GM19193 (cell line): Measurements from ENCODE around the gene SLC10A4.

Experiments
- POLR2A ChIP-seq: IDR thresholded peaks from 4 replicates; pipeline ENCODE4 v1.6.1; 2011; ENCODE audit not compliant: insufficient read depth, insufficient read length; ENCODE audit errors: extremely low read depth

Gene SLC10A4

GRCh38 chr4:48478273-48478672 lies 4.9 kb upstream of the SLC10A4 start:
- no peak for TF ChIP-seq POLR2A

- no peak for TF ChIP-seq POLR2A
Observed at GRCh38 chr4:48481581-48481980, 1.6 kb upstream of the SLC10A4 start.

GRCh38 chr4:48483777-48484493 lies 792 bp downstream of the SLC10A4 start:
- TF ChIP-seq POLR2A, result no peak

DNA sequence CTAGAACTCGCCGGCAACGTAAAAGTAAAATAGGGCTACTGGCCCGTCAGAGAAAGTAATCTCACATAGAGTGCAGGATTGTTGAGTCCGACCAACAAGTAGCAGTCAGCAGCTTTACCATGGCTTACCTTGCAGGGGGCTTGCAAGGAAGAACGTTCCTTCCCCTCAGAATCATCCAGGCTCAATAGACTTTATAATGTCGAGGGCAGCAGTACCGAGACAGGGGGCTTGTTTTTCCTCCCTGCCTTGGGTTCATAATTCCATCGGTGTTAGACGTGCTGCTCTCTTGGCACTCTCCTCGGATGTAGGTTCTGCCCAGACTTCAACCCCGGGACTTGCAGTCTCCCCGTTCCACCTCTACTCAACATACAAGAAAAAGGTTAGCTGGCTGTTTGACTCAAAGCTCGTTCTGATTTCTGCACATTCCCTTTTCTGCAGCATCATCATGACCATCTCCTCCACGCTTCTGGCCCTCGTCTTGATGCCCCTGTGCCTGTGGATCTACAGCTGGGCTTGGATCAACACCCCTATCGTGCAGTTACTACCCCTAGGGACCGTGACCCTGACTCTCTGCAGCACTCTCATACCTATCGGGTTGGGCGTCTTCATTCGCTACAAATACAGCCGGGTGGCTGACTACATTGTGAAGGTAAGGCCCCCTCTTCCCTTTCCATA lies 1.5 kb downstream of the SLC10A4 start:
- TF ChIP-seq POLR2A, result no peak

DNA sequence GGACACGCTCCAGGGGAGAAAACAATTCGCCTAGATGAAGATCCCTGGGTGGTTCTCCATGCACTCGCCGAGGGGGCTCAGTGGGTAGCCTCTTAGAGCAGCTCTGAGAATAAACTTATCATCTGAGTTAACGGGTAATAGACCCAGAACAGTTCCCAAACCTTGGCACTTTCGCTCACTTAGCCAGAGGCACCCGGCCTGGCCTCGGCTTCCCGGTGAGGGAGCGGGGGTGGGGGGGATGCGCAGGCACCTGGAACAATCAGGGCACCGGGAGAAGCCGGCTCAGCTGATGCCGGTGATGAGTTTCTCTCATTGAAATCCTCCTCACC lies 6.5 kb downstream of the SLC10A4 start:
- TF ChIP-seq POLR2A, result no peak

DNA sequence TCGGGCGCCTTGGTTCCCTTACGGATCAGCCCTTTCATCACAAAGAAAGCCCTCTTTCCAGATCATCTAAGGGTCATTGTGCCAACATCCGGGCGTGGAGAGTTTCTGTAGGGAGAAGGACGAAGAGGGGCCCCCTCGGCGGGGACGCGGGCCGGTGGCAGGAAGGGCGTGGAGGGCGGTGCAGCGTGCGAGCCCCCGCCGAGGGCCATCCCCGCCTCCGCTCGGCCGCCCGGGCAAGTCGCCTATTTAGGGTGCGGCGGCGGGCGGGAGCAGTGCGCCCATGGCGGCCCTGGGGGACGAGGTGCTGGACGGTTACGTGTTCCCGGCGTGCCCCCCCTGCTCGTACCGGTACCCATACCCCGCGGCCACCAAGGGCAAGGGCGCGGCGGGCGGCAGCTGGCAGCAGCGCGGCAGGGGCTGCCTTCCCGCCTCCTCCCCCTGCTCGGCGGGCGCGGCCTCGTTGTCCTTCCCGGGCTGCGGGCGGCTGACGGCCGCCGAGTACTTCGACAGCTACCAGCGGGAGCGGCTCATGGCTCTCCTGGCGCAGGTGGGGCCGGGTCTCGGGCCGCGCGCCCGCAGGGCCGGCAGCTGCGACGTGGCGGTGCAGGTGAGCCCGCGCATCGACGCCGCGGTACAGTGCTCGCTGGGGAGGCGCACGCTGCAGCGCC lies 7.0 kb downstream of the SLC10A4 start, which contains the start of gene ZAR1:
TSS of gene ZAR1 (plus strand) at position 241 of the 668 bp plus-strand sequence. CDS start at position 281, 40 bp downstream.
- TF ChIP-seq POLR2A, result no peak

GRCh38 chr4:48490680-48491513 lies 7.8 kb downstream of the SLC10A4 start:
- no peak for TF ChIP-seq POLR2A

DNA sequence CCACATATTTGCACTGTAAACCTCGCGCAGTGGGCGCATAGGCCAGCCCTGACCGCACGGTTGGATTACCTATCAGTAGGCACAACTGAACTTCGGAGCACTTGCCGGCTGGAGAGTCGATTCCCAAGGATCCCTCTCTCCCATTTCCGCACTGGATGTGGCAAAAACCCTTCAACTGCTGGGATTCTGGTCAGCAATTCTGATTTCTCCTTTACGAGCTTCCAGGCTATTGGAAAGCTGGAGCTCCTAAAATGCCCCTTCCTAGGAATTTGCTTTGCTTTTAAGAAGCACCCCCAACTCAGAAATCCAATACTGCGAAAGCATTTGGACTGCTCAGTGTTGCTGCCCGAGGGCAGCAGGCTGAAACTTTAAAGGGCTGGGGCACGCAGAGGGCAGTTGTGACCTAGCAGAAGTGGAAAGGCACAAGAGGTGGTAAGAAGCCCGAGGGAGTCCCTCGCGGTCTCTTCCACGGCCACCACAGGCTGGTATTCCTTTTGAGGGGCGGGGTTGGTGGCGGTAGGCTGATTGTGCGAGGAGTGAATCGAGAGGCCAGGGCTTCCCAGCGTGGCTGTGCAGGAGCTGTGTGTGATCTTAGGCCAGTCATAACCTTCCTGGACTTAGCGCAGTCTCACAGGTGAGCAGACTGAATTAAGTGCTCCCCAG lies 8.5 kb downstream of the SLC10A4 start:
- TF ChIP-seq POLR2A, result no peak

GRCh38 chr4:48493452-48494100 lies 10.4 kb downstream of the SLC10A4 start:
- TF ChIP-seq POLR2A, result no peak

GRCh38 chr4:48495941-48496340 lies 12.8 kb downstream of the SLC10A4 start:
- TF ChIP-seq POLR2A, result no peak

GRCh38 chr4:48498895-48499294 lies 15.8 kb downstream of the SLC10A4 start:
- no peak for TF ChIP-seq POLR2A

DNA sequence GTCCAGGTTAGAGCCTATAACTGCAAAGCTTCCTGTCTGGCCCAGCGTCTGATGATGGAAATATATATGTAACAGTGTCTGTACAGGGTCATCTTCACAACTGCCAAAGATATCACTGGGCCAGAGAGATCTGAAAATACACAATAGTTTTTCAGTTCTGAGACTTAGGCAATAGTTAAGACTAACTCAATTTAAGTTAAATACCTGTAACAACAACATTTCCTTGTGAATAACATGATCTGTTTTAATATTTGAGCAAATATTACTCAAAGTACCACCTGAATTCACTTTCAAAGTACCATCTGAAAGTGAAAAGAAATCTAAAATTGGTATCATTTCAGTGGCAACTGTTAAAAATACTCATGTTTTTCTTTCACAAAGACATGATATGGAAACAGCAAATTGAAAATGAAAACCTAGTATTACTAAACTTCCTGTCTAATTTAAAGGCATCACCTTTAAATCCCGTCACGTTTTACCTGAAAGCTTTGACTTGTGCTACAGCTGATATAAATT lies 16.5 kb downstream of the SLC10A4 start:
- TF ChIP-seq POLR2A, result no peak

DNA sequence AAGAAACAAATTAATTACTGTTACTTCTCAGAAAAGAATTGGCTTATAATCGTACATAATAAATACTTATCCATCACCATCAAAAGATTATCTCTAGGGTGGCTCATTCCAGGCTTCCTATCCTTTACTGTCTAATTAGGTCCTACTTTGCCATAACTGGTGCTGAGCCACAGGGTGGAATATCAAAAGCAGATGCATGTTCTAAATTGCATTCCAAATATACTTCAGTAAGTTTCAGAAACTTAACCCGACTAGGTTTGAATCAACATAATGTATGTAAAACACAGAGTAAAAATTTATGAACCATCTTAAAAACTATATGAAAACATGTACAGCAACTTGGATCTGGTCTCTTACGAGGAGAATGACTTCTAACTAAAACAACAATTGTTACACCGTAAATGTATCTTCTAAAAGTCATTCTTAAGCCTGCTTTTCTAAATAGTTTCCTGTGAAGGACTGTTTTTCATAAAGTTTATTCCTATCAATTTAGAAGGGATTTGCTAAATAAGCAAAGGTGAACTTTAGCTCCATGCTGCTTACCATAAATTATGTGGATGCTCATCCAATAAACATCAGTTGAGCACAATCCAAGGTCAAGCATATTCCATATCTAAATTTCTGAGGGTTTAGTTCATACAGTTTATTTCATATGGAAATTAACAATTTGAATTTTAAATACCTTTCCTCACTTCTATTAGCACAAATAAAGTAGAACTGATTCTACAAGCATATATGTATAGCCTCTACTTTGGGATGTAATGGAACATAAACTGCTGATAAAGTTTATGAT lies 20.3 kb downstream of the SLC10A4 start:
- TF ChIP-seq POLR2A, result no peak
